Nasal cavity respiratory epithelium epithelial cell of viscerocranial mucosa (primary cell): Measurements from ENCODE around the gene PGM2L1. TPM values are rescaled to one million over a fixed set of nuclear protein-coding genes. Genes with fewer than 3 reads are reported as not detected.

Experiments used
- total RNA-seq: library from RNA; depleted of rRNA; stranded (reverse); fragments of >200 nt; gene quantifications from 2 replicates; pipeline ENCODE4 v1.2.3, GENCODE V29; 2014

The PGM2L1 gene
- total RNA-seq, result 1.4 and 5.6 TPM in 2 replicates

DNA sequence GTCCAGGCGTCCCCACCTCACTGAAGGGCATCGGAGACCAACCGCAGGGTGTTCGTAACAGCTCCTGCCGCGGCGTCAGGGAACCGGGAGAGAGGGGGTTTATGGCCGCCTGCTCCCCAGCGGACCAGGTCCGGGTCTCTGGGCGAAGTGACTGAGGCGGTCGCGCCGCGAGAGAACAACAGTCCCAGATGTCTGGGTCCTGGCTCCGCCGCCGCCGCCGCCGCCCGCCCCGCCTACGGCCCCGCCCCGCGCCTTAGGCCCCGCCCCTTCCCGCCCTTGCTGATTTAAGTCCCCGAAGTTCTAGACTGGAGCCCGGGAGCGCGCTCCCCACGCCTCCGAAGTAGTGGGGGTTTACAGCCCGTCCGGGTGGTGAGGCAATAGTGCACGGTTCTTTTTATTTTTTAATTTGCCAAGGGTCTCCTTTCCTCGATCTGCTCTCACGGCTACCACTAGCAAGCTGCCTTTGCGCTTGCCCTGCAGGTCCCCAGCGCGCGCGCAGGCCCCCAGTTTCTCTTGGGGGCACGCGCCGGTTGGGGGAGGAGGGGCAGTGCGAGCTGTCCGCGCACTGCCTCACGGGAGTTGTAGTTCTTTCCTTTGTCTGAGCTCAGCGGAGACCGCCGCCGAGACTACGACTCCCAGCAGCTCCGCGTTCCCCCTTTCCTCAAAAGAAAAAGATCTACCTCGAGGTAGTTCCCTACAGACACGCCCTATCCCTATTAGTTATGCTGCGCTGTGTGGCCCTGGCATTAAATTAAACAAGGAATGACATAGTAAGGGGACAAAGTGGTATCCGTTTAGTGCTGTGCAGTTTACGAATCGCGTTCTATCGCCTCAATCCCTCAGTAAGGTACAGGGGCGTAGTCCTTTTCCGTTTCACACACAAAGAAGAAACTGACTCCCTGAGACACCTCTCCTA, at the start of gene PGM2L1:
PGM2L1 (minus strand) TSS at position 190 of the 916 bp plus-strand sequence. CDS start 272 bp downstream, outside the sequence.

GRCh38 chr11:74311352-74311926, 86.8 kb downstream of the PGM2L1 start, which contains the start of gene P4HA3:
Gene P4HA3 (minus strand): TSS chr11:74311640. CDS start chr11:74311611, 29 bp downstream.

Other genes starting within 250 kb of the PGM2L1 start
- 5.5 and 12.4 TPM in 2 replicates for gene C2CD3, start 227.4 kb downstream of the PGM2L1 start, total RNA-seq
- gene PPME1, start 227.1 kb downstream of the PGM2L1 start, total RNA-seq, result 20.2 and 39.7 TPM in 2 replicates
- 0.21 TPM in 1 of 2 replicates, not detected in the other for gene P4HA3, start 86.8 kb downstream of the PGM2L1 start, total RNA-seq
- 0.43 TPM in 1 of 2 replicates, not detected in the other for gene KCNE3, start 69.1 kb upstream of the PGM2L1 start, total RNA-seq
- gene LIPT2, start 95.3 kb upstream of the PGM2L1 start, total RNA-seq, result 1.7 and 1.9 TPM in 2 replicates
- gene POLD3, start 194.1 kb upstream of the PGM2L1 start, total RNA-seq, result 7.9 and 11.7 TPM in 2 replicates